Measurements from ENCODE around the gene SPX.
A peak's percentile ranks its signal among the peaks of the same experiment; 100 is the strongest.

Gene SPX

GRCh38 chr12:21538061-21538653, 12.1 kb downstream of the SPX start:
- no peak for DNase-seq (ENCODE audit: low spot score)

- DNase-seq (ENCODE audit: low spot score), result no peak
These were observed 13.7 kb downstream of the SPX start for GRCh38 chr12:21539797-21540196.

GRCh38 chr12:21541773-21542172, 15.7 kb downstream of the SPX start:
- no peak for DNase-seq (ENCODE audit: low spot score)

GRCh38 chr12:21542403-21542802, 16.3 kb downstream of the SPX start:
- DNase-seq (ENCODE audit: low spot score), result no peak

- DNase-seq (ENCODE audit: low spot score), result no peak
These were observed 17.1 kb downstream of the SPX start for GRCh38 chr12:21543151-21543550.

- DNase-seq (ENCODE audit: low spot score), result no peak
These were observed 19.5 kb downstream of the SPX start for GRCh38 chr12:21545557-21545956.

GRCh38 chr12:21546716-21547115, 20.6 kb downstream of the SPX start:
- no peak for DNase-seq (ENCODE audit: low spot score)

- no peak for DNase-seq (ENCODE audit: low spot score)
These were observed 21.3 kb downstream of the SPX start for GRCh38 chr12:21547437-21547836.

GRCh38 chr12:21551841-21552465, 25.9 kb downstream of the SPX start:
- no peak for DNase-seq (ENCODE audit: low spot score)

GRCh38 chr12:21552635-21553328, 26.7 kb downstream of the SPX start:
- DNase-seq (ENCODE audit: low spot score), result no peak

GRCh38 chr12:21553329-21553675, 27.2 kb downstream of the SPX start:
- DNase-seq (ENCODE audit: low spot score), result no peak

GRCh38 chr12:21558100-21558679, 32.1 kb downstream of the SPX start:
- no peak for DNase-seq (ENCODE audit: low spot score)

GRCh38 chr12:21559855-21560569, 33.9 kb downstream of the SPX start:
- no peak for DNase-seq (ENCODE audit: low spot score)

GRCh38 chr12:21561158-21561557, 35.1 kb downstream of the SPX start:
- no peak for DNase-seq (ENCODE audit: low spot score)

- DNase-seq (ENCODE audit: low spot score), result no peak
These were observed 36.8 kb downstream of the SPX start for GRCh38 chr12:21562859-21563258.

GRCh38 chr12:21566223-21566906, 40.3 kb downstream of the SPX start:
- DNase-seq (ENCODE audit: low spot score), result no peak

- DNase-seq (ENCODE audit: low spot score), result no peak
These were observed 40.9 kb downstream of the SPX start for GRCh38 chr12:21566907-21567394.

GRCh38 chr12:21568115-21568514, 42.0 kb downstream of the SPX start:
- peak; percentile 20 for DNase-seq (ENCODE audit: low spot score)

GRCh38 chr12:21571046-21571445, 45.0 kb downstream of the SPX start:
- no peak for DNase-seq (ENCODE audit: low spot score)

- no peak for DNase-seq (ENCODE audit: low spot score)
These were observed 47.8 kb downstream of the SPX start for GRCh38 chr12:21573733-21574358.

- DNase-seq (ENCODE audit: low spot score), result no peak
These were observed 50.3 kb downstream of the SPX start for GRCh38 chr12:21576431-21576830.

Data from NAMALWA (cell line).